Activated T-helper 9 cell treated with anti-CD3 and anti-CD28 coated beads, Interleukin-2, amount 50 U/mL, for 16 hours (primary cell): ENCODE measurements around the gene RNF157.
"Not testable (repeated sequence)": the region's sequence is repeated elsewhere in the genome, so short reads cannot be mapped to it uniquely, and the experiment has no call there.

Source experiments
- DNase-seq: peaks from one replicate; pipeline ENCODE4 v3.0.0-alpha.2; 2020; ENCODE audit warnings: low read depth

Gene RNF157

GRCh38 chr17:76252967-76253766, 12.9 kb upstream of the RNF157 start:
- not testable (repeated sequence) for DNase-seq

- DNase-seq = no peak
Observed at GRCh38 chr17:76252040-76252954, 12.0 kb upstream of the RNF157 start.

GRCh38 chr17:76251478-76252039, 11.3 kb upstream of the RNF157 start:
- DNase-seq = no peak

DNA sequence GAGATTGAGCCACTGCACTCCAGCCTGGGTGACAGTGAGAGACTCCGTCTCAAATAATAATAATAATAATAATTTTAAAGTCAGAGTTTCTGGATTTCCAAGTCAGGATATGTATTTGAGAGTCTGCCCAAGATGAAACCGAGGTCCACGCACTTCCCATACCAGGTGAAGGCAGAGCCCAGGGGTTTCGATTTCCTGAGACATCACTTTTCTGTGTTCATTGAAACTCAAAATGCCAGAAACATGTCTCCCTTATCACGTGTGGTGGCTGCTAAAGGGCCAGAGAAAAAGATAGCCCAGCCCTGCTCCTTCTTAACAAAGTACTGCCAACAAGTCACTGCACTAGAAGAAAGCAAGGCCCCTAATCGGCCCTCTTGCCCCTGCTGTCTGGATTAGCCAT, 9.8 kb upstream of the RNF157 start:
- DNase-seq = no peak

- DNase-seq = no peak
Observed at GRCh38 chr17:76248013-76248782, 7.9 kb upstream of the RNF157 start.

GRCh38 chr17:76247304-76247703, 7.0 kb upstream of the RNF157 start:
- DNase-seq = no peak

- DNase-seq = no peak
Observed at GRCh38 chr17:76246080-76247066, 6.1 kb upstream of the RNF157 start.

DNA sequence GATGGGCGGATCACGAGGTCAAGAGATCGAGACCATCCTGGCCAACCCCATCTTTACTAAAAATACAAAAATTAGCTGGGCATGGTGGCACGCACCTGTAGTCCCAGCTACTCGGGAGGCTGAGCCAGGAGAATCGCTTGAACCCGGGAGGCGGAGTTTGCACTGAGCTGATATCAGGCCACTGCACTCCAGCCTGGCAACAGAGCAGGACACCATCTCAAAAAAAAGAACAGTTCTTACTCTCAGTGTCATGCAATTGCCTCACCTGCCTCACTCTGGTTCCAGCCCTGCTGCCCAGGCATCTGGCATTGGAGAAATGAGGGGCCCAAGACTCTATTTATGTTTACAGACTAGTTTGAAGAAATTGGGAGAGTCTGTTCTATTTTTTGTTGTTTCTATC, 4.4 kb upstream of the RNF157 start:
- DNase-seq = not testable (repeated sequence)

DNA sequence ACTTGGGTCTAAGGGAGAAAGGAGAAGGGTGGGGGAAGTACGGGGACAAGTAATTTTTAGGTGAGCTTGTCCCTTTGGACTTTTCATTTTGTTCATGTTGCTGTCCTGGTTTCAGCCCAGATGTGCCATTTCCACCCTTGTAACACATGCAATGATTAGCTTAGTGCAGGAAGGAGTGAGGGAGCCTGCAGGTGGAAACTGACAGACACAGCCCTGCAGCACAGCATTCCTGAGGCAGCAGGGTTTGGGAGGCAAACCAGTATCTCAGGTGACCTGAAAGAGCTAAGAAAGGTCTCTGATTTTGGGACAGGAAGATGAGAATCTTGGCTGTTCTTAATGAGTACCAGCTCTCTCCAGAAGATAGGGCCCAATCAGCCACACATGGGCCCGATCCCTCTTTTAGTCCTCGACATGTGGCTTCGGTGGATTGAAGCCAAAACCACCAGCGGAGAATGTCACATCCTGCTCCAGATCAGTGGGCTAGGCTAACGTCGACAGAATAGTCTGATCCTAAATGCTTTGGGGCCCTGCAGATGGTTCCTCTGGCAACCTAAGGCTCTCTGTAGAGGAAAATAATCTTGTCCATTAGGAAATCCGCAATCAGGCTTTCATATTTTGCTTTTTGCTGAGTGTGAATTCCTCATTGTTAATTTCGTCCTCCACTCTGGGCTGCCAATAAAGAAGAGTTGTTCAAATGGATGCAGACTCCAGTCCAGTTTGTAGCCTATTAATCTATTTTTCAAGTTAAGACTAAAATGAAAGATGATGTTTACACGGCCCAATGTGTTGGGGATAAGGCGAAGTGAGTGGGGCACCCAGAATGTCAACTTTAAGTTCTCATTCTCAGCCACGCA, 3.8 kb upstream of the RNF157 start:
- no peak for DNase-seq

GRCh38 chr17:76241691-76242255, 1.5 kb upstream of the RNF157 start:
- DNase-seq = no peak

DNA sequence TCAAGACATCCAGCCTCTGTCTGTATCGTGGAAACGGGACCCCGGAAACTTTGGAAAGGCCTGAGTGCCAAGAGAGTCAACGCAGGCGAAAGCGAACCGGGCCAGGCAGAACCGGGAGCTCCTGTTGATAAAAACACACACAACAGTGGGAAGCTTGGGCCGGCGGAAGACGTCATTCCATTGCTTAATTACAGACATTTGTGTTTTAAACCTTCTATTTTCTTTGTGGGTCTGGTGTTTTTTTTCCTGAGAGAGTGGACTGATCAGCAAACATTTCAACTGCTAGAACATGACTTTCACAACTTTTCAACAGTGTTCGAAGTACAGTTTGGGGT, 878 bp upstream of the RNF157 start:
- no peak for DNase-seq

- DNase-seq = no peak
Observed at GRCh38 chr17:76239538-76240274, 587 bp downstream of the RNF157 start.

DNA sequence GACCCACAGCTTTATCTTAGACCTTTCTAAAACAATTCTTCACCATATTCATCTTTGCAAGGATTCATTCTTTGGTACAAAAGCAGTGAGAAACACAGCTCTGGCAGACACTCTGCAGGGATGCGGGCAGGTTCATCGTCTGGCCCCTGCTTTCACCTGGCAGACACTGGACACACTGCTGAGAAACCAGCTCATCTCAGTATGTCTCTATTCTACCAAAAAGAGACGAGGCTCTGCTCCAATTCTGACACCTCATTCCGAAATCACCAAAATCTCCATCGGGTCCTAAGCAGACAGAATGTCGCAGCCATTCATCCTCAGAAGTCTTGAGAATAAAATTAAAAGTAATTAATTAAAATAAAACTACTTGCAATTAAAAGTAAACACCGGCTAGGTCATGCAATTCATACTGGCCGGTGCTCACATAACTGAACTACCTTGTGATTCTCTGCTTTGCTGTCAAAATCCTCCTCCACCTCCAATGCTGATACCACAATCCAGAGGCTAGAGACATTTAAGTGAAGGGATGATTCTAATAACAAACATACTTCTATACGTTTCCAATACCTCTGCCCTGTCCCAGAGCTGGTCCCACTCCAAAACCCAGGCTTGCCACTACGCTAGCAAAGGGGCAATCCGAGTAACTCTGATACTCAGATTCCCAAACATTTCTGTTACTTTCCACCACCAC, 1.3 kb downstream of the RNF157 start:
- no peak for DNase-seq

DNA sequence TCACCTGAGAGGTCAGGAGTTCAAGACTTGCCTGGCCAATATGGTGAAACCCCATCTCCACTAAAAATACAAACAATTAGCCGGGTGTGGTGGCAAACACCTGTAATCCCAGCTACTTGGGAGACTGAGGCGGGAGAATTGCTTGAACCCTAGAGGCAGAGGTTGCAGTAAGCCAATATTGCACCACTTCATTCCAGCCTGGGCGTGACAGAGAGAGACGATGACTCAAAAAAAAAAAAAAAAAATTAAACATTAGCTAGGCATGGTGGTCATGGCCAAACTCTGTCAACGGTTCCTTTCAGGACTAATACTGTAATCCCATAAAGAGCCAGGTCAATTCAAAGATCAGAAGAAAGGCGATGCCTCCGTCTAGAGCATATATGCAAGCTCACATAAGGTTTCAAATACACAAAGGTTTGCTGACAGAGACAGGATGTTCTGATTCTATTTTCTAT, 2.4 kb downstream of the RNF157 start:
- DNase-seq = no peak

GRCh38 chr17:76236603-76237002, 3.7 kb downstream of the RNF157 start:
- DNase-seq = no peak

DNA sequence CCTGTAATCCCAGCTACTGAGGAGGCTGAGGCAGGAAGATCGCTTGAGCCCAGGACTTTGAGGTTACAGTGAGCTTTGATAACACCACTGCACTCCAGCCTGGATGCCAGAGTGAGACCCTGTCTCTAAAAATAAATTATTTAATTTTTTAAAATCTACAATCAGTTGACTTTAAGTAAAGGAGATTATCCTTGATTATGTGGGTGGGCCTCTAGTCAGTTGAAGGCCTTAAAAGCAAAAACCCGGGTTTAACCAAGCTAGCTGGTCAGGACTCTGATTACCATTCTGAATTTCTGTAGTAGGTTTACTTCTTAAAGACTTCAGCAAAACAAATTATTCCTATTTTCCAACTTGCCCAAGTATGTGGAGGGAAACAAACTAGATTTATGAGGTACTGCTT, 4.4 kb downstream of the RNF157 start:
- DNase-seq = no peak

- DNase-seq = no peak
Observed at GRCh38 chr17:76234354-76234679, 6.0 kb downstream of the RNF157 start.

GRCh38 chr17:76233588-76234353, 6.5 kb downstream of the RNF157 start:
- DNase-seq = no peak
